ENCODE measurements around the gene STXBP4. TPM values are rescaled to one million over a fixed set of nuclear protein-coding genes. Genes with fewer than 3 reads are reported as not detected.
"Not testable (repeated sequence)": the region's sequence is repeated elsewhere in the genome, so short reads cannot be mapped to it uniquely, and the experiment has no call there.

STXBP4 gene
- polyA plus RNA-seq, 4 donors: 15.5 to 20.1 (median 19.0) TPM

DNA sequence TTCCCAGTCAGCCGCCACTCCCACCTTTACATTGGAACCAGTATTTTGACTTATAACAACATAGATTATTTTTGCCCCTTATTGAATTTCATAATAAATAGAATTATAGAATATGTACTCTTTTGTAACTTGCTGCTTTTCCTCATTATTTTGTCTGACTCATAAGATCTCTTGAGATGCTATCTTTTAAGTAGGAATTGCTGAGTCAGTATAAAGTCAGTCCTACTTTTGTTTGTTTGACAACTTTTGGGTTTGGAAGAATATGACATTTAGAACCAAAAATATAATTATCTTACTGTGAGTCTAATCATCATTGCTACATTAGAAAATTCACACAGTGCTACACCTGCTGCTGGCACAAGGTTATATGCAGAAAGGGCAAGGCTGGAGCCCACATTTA, 69.7 kb downstream of the STXBP4 start:
- no peak for DNase-seq (ENCODE audit: low read depth in 4 of 4, low spot score in 3 of 4)

DNA sequence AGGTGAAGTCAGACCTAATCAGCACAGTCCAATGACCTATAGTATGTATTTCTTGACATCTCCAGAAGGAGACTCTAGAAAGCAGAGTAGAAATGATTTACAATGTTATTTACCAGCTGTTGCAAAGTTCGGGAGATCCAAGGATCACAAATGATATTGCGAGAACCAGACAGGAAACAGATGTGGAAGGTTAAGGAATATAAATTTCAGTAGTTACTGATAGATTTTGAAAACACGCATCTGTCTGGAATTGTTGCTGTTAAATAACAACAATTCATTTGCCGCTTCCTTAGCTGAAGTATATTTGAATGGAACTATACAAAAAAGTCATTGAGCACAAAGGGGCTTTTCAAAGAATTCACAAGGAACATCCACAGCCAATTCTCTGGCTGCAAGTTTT, 72.0 kb downstream of the STXBP4 start:
- DNase-seq (ENCODE audit: low read depth in 4 of 4, low spot score in 3 of 4): peak in 3 of 4 donors; percentile 38 to 55 (median 39)

DNA sequence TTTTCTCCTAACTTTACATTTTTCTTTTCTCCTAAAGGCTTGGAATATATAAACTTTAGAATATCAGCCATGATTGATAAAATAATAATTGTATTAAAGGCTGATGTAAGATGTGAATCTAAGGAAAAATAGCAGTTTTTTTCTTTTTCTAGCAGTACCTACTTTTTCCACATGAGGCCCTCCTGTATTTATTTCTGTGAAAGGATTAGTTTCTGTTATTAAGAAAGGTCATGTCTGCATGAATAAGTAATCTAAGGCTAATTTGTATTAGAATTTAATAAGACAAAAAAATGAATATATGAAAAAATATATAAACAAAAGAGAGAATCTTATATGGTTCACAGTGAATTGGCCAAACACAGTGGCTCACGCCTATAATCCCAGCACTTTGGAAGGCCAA, 85.3 kb downstream of the STXBP4 start:
- no peak for DNase-seq (ENCODE audit: low read depth in 4 of 4, low spot score in 3 of 4)

DNA sequence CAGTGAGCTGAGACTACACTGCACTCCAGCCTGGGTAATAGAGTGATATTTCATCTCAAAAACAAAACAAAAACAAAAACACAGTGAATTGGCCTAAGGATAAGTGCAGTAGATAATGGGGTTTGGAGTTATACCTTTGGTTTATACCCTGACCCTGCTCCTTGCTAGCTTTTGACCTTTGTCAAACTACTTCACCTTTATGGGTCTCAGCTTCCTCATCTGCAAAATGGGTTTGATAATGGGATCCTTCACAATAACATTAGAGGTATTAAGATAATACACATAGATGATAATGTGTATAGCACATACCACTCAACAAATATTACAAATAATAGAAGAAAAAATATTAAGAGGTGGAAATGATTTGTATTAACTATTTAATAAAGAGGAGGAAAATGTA, 85.9 kb downstream of the STXBP4 start:
- DNase-seq (ENCODE audit: low read depth in 4 of 4, low spot score in 3 of 4): no peak

DNA sequence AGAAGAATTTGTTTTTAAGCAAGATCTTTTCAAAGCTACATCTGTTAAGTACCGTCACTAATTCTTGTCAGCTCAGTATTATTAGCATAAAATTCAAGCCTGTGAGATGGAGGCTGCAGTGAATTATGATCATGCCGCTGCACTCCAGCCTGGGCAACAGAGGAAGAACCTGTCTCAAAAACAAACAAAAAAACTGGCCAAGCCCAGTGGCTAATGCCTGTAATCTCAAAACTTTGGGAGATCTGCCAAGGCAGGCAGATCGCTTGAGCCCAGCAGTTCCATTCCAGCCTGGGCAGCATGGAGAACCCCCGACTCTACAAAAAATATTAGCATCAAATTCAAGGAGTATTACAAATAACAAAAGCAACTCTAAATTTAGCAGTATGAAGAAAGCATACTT, 88.0 kb downstream of the STXBP4 start:
- DNase-seq (ENCODE audit: low read depth in 4 of 4, low spot score in 3 of 4): no peak

DNA sequence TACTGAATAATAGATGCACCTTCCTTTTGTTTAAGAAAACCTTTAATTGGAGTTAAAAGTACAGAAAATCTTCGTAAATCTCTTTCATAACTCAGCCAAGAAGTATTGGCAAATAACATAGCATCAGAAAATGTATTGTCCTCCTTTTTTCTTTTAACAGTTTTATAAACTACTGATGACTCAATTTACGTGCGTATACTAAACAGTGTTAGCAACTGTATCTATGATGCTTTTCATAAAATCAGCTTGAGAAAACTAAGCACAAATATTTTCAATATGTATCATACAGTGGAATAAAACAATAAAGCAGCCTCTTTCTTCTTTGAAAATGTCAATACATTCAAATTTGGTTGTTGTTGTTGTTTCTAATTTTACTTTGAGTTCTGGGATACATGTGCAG, 88.6 kb downstream of the STXBP4 start:
- DNase-seq (ENCODE audit: low read depth in 4 of 4, low spot score in 3 of 4): no peak

DNA sequence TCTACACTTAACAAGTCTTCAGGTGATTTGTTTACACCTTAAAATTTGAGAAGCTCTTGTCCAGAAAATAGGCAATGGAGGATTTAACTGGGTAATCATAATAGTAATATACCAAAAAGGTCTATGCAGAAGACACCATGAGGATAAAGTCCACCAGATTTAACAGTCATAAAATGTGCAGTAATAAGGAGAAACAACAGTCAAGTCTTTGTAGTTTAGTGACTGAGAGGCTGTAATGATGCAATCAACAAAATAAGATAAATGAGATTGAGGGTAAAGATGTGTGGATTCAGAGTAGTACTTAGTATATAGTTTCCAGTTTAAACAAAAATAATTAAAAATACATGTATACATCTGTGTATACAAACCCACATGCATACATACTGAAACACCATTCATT, 91.2 kb downstream of the STXBP4 start:
- DNase-seq (ENCODE audit: low read depth in 4 of 4, low spot score in 3 of 4): no peak

DNA sequence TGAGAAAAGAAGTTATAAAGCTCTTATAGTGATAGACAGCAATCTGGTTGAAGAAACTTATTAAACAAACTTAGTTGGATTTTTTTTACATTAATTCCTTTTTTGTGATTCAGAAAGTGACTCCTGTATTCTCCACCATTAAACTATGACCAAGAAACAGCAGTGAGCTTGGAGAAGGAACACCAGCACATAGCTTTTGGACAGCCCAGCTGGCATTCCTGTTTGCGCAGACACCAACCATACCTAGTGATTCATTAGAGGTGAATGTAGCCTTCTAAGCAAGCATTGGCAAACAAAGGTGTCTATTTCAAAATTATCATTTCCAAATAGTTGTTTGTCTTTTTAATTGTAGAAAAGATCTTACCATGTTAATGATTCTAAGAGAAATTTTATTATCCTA, 94.4 kb downstream of the STXBP4 start:
- no peak for DNase-seq (ENCODE audit: low read depth in 4 of 4, low spot score in 3 of 4)

DNA sequence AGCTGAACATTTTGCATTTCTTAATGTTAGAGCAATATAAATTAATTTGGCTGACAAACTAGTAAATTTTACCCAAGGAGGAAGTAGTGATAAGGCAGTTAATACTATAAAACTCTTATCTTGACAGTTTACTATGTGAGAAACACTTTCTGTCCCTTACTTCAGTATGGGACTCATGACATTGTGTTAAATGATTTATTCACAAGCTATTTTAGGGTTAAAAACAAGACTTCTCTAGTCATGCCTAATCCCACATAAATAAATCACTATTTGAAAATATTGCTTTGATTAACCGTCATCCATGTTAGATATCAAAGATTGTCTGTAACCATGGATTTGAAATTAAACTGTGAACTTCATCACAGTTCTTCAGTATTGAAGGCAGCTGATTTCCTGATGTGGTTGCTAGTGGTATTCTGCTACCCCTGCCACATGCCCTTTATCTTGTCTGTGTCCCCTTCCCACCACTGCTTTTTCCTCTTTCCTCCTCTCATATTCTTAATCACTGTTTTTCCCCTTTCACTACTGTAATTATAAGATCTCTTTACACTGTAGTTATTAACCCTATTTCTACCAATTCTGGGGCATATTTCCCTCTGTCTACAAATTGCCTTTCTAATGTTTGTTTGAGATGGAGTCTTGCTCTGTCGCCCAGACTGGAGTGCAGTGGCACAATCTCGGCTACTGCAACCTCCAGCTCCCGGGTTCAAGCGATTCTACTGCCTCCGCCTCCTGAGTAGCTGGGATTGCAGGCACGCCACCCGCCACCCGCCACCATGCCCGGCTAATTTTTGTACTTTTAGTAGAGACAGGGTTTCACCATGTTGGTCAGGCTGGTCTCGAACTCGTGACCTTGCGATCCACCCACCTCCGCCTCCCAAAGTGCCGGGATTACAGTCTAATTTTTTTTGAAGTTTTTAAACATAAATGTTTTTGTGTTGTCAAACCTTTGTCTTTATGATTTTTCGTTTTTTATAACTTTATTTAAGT, 95.6 kb downstream of the STXBP4 start:
- no peak for DNase-seq (ENCODE audit: low read depth in 4 of 4, low spot score in 3 of 4)

DNA sequence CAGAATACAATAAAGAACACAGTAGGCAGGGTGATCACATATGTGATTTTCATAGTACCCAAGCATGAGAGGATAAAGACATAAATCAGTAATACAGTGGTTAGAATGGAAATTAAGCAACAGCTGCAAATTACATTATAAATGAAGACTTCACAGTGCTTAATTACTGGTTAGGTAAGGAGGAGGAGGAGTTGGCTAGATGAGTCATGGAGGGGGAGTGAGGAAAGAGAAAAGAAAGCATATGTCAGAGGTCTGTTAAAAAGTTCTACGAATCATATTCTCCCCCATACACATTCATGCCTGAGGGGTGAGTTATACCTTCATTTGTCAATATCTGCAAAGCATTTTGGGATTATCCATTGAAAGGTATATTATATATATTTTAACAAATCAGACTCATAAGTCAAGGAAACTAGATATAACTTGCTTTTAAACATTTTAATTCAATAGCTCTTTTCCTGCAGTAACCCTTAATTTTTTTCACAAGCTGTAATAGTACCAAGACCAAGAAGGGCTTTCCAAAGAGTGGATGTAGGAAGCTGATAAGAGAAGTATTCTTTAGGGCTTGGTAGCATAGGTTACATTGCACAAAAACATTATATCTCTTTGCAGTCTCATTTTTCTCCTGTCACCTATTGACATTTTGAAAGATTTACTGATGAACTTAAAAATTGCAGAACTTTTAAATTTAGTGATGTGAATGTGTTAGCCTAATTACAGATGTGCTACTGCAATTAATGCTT, 99.3 kb downstream of the STXBP4 start:
- DNase-seq (ENCODE audit: low read depth in 4 of 4, low spot score in 3 of 4): no peak

DNA sequence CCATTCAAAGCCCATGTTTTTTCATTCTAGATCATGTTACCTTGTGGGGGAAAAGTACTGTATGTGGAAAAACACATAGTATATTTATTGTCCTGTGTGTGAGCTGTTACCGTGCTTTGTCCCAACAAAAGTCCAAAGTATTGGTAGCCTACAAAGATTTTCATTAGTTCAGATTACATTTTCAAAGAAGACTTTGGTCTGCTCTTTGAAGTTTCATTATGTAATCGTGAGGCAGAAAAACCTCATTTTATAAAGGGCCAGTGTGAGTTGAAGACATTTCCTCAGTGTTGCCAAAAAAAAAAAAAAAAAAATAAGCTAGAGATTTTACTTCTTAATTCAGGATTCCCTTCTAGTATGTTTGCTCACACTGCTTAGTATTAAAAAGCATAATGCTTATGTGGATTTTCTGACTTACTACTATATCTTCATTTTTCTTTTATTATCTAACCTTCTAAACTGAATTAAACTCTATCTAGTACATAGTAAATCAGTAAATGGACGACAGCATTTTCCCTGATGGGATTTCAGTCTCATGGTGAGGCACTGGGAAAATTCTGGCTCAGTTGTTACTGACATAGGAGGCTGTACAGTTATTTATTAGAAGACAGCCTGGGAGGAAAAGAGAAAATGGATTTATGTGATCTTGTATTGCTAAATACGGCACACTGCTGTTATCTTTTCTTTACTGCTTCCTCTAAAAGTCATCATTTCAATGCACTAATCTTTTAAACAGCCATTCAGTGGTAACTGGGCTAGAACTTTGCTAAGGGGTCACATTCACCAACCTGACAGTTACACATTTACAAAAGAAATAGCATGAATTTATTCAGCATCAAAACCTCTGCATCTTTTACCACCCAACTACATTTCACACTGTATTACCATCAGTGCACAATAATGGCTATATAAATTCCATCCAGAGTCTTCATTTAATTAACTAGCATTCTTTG, 100.6 kb downstream of the STXBP4 start:
- no peak for DNase-seq (ENCODE audit: low read depth in 4 of 4, low spot score in 3 of 4)

DNA sequence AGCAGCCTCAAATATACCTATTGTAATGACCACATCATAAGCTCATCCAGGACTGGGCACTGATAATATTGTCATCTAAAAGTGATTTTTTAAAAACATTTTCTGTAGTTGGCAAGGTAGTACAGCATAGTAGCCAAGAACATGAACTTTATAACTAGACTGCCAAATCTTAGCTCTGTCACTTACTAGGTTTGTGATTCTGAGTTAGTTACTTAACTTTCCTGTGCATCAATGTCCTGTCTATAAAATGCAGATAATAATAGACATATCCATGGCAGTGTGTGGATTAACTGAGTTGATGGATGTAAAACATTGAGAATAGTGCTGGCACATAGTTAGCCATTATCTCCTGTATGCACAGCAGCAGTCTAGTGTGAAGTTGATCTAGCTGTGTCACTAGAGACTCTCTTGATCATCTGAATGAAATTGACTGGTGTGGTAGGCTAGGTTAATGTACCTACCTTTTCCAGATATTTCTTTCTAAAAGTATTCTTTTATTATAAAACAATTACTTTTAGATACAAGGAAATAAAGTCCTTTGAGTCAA, 101.5 kb downstream of the STXBP4 start:
- DNase-seq (ENCODE audit: low read depth in 4 of 4, low spot score in 3 of 4): no peak

DNA sequence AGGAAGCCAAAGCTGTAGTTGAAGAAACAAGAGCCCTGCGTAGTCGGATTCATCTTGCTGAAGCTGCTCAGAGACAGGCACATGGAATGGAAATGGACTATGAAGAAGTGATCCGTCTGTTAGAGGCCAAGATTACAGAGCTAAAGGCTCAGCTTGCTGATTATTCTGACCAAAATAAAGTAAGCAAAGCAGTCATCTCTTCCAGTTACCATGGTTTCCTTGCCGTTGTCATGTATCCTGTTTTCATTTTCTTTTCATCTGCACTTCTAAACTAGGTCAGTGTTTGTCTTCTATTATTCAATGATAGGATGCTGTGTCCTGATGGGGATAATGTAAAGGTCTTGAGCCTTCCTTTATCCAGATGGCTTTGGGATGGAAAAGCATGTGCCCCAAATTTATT, 104.3 kb downstream of the STXBP4 start:
- no peak for DNase-seq (ENCODE audit: low read depth in 4 of 4, low spot score in 3 of 4)

DNA sequence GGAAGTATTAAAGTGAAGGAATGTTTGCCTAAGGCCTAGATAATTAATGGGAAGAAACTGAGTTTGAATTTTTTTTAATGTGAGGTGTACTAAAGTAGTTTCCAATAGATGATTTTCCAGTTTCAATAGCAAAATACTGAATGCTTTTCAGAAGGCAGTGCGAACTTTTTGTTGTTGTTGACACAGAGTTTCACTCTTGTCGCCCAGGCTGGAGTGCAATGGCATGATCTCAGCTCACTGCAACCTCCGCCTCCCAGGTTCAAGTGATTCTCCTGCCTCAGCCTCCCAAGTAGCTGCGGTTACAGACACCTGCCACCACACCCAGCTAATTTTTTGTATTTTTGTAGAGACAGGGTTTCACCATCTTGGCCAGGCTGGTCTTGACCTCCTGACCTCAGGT, 104.9 kb downstream of the STXBP4 start:
- DNase-seq (ENCODE audit: low read depth in 4 of 4, low spot score in 3 of 4): not testable (repeated sequence)

DNA sequence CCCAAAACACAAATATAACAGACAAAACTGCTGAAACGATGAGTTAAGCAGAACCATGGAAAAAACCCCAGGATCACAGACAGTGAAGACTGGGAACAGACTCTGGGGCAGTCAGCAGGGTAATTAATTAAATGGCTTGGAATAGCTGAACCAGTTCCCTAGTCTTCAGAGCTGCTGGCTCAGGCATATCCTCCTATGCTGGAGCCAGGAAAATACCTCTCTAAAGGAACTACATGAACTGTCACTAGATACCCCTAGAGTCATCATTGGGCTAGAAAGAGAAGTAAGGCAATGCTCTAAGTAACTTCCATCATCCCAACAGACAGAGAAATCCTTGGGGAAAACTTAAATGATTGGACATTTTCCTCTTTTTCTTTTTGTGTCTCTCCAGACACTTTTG, 113.0 kb downstream of the STXBP4 start:
- DNase-seq (ENCODE audit: low read depth in 4 of 4, low spot score in 3 of 4): no peak

DNA sequence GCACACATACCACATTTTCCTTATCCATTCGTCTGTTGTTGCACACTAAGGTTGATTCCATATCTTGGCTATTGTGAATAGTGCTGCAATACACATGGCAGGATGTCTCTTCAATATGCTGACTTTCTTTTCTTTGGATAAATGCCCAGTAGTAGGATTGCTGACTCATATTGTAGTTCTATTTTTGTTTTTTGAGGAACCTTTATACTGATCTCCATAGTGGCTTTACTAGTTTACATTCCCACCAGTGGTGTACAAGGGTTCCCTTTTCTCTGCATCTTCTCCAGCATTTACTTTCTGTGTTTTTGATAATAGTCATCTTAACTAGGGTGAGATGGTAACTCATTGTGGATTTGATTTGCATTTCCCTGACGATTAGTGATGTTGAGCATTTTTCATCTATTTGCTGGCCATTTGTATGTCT, 118.1 kb downstream of the STXBP4 start:
- no peak for DNase-seq (ENCODE audit: low read depth in 4 of 4, low spot score in 3 of 4)

DNA sequence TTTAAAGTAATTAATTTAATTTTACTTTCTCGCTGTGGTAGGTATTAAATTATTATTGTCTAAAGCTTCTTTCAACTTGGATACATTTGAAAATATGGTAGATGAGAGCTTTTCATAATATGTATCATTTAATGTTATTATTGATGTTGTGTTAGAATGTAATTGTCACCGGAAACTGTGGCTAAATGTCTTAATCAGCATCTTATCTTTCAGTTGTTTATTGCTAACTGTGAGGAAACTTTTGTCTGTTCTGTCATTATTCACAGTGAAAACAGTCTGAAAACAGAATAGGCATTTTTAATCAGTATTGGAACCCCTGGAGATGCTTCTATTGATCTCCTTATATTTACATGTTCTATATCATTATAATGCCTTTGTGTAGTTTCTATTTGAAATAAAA, 120.7 kb downstream of the STXBP4 start:
- DNase-seq (ENCODE audit: low read depth in 4 of 4, low spot score in 3 of 4): no peak

DNA sequence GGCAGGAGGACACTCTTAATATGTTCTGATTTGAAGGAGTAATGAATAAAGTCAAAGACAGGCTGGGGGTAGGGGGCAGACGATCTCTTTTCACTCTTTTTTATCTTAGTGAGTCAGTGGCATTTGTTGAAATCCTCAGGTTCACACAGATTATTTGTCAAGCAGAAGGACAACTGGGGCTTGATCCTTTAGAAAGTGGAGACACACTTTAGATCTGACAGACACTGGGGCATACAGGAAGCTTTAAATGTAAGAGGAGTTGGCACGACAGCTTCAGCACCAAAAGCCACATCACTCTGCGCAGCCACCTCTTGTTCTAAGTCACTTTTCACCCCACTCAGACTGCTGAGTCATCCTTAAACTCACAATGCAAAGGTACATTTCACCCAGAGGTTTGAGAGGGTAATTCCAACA, 121.5 kb downstream of the STXBP4 start:
- no peak for DNase-seq (ENCODE audit: low read depth in 4 of 4, low spot score in 3 of 4)

DNA sequence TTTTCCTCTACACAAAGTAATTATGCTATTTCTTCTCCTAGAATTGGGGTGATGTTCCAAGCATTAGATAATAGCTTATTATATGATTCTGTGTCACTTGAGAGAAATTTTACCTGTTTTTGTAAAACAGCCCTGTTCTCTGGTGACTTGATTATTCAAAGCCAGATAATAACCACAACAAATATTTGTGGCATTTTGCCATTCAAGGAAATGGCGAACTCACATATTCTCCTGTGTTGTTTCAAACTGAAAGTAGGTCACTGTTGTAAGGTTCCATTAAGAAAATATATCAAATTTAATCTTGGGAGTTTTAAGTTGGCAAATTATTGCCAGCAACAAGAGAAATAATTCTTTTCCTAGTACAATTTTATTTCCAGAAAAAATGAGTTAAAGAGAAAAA, 124.8 kb downstream of the STXBP4 start:
- DNase-seq (ENCODE audit: low read depth in 4 of 4, low spot score in 3 of 4): no peak

DNA sequence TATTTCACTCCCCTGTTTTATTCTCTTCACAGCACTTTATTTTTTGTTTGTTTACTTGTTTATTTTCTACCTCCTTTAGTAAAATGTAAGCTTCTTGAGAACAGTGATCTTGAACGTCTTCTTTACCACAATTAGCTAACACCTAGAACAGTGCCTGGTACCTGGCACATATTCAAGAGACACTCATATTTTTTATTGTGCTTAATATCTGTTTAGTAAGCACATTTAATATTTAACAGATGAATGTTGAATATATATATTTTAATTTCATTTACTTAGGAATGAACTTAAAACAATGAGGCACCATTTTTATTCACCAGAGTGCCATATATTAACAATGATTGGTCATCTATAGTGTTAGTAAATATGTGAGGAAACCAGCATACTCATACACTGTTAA, 130.2 kb downstream of the STXBP4 start:
- no peak for DNase-seq (ENCODE audit: low read depth in 4 of 4, low spot score in 3 of 4)
